Measurements from ENCODE around the gene SLC25A14.

- TF ChIP-seq POLR2A (IDR thresholded peaks at IDR 0.05) = no peak
- no peak for TF ChIP-seq CTCF (IDR thresholded peaks at IDR 0.05)
Observed at GRCh38 chrX:130386408-130386808, 46.7 kb downstream of the SLC25A14 start.

Measured in uterus (tissue), 2 donors.